DND-41 (cell line): Measurements from ENCODE around the gene IRX5.

ENCODE experiments used
- CTCF ChIP-seq: IDR thresholded peaks from 2 replicates; pipeline ENCODE4 v1.5.1; 2012; ENCODE audit warnings: borderline replicate concordance, low read length, moderate library complexity, mild to moderate bottlenecking; ENCODE audit not compliant: poor library complexity, severe bottlenecking; ENCODE audit errors: extremely low read depth
- EZH2 ChIP-seq: IDR thresholded peaks from 3 replicates; pipeline ENCODE4 v1.6.1; 2012; ENCODE audit warnings: borderline replicate concordance, low read depth, mild to moderate bottlenecking, moderate library complexity, low read length, inconsistent platforms; ENCODE audit not compliant: severe bottlenecking

GRCh38 chr16:54955757-54956156 lies 25.1 kb downstream of the IRX5 start:
- TF ChIP-seq CTCF = no peak
- TF ChIP-seq EZH2 = no peak
